ENCODE data around the gene SMYD3. TPM values are rescaled to one million over a fixed set of nuclear protein-coding genes. Genes with fewer than 3 reads are reported as not detected.

The SMYD3 gene
- total RNA-seq, 2 donors from 2014 or later = 13.5 to 20.8 TPM

GRCh38 chr1:246503341-246503740 lies 3.7 kb downstream of the SMYD3 start:
- no peak for ATAC-seq
- no peak for DNase-seq
- WGBS, 2 donors = 70 to 71% methylated on average over 7 of the region's 7 CpGs
- no peaks in the 10 kb centered on the region for H3K27me3 ChIP-seq
- TF ChIP-seq CTCF (IDR thresholded peaks at IDR 0.05) (no peak), POLR2A (IDR thresholded peaks at IDR 0.05) (no peak)
- H3K4me3 ChIP-seq = no peak overlapping the region
- no peaks in the 10 kb centered on the region for H3K36me3 ChIP-seq (replicated peaks in 1 of 2; ENCODE audit: insufficient read depth in 1 of 2, low read depth in 2 of 2)
- peaks cover 12% of the 10 kb centered on the region for H3K4me1 ChIP-seq
- H3K27ac ChIP-seq = no peak overlapping the region
- H3K9me3 ChIP-seq = no peaks in the 10 kb centered on the region
- intact Hi-C loops (cut with DNase I) = loop anchor here (5.0 kb wide), 1 partner anchor 194 kb away; no protein-coding TSS in a partner anchor

GRCh38 chr1:246497331-246497915 lies 9.7 kb downstream of the SMYD3 start:
- TF ChIP-seq CTCF (IDR thresholded peaks at IDR 0.05) (peak in 6 of 7 experiments; percentile 44 to 75 (median 68)), POLR2A (IDR thresholded peaks at IDR 0.05) (no peak)
- no peak for DNase-seq
- Histone ChIP-seq H3K27me3 (no peaks in the 10 kb centered on the region), H3K27ac (no peak overlapping the region), H3K4me3 (no peak overlapping the region), H3K4me1 (no peaks in the 10 kb centered on the region), H3K9me3 (no peaks in the 10 kb centered on the region), H3K36me3 (replicated peaks in 1 of 2; ENCODE audit: insufficient read depth in 1 of 2, low read depth in 2 of 2) (no peaks in the 10 kb centered on the region)
- peak; percentile 48 for ATAC-seq
- intact Hi-C loops (cut with DNase I) = no loop called here
- whole genome bisulfite sequencing, 2 donors = 45 to 49% methylated on average over 2 of the region's 2 CpGs

- WGBS, 2 donors = 23 to 27% methylated on average over 3 of the region's 3 CpGs
- no peak for TF ChIP-seq POLR2A (IDR thresholded peaks at IDR 0.05)
- TF ChIP-seq CTCF (IDR thresholded peaks at IDR 0.05) = peak; percentile 45 to 66 (median 62)
- H3K4me1 ChIP-seq = peaks cover 3% of the 10 kb centered on the region
- DNase-seq (peak; percentile 53 to 68 (median 60)), ATAC-seq (peak; percentile 68)
- H3K9me3 ChIP-seq = no peaks in the 10 kb centered on the region
- intact Hi-C loops (cut with DNase I) = no loop called here
- no peak overlapping the region for H3K27ac ChIP-seq
- H3K4me3 ChIP-seq = no peak overlapping the region
- H3K36me3 ChIP-seq (replicated peaks in 1 of 2; ENCODE audit: insufficient read depth in 1 of 2, low read depth in 2 of 2) = no peaks in the 10 kb centered on the region
- no peaks in the 10 kb centered on the region for H3K27me3 ChIP-seq
Observed at GRCh38 chr1:246492611-246493245, 14.4 kb downstream of the SMYD3 start.

GRCh38 chr1:246491551-246492053 lies 15.5 kb downstream of the SMYD3 start:
- TF ChIP-seq CTCF (IDR thresholded peaks at IDR 0.05) (no peak), POLR2A (IDR thresholded peaks at IDR 0.05) (no peak)
- WGBS, 2 donors = 82 to 83% methylated on average over 7 of the region's 7 CpGs
- H3K9me3 ChIP-seq = no peaks in the 10 kb centered on the region
- no peak overlapping the region for H3K27ac ChIP-seq
- H3K4me3 ChIP-seq = no peak overlapping the region
- DNase-seq = no peak
- no peaks in the 10 kb centered on the region for H3K27me3 ChIP-seq
- no peaks in the 10 kb centered on the region for H3K36me3 ChIP-seq (replicated peaks in 1 of 2; ENCODE audit: insufficient read depth in 1 of 2, low read depth in 2 of 2)
- intact Hi-C loops (cut with DNase I) = no loop called here
- peaks cover 3% of the 10 kb centered on the region for H3K4me1 ChIP-seq
- ATAC-seq = no peak
